Panc1 (cell line): ENCODE results near the gene DAB2IP. TPM values are rescaled to one million over a fixed set of nuclear protein-coding genes. Genes with fewer than 3 reads are reported as not detected.

Experiments
- ATAC-seq: fragments of 200-7000 bp; cut with Tn5 transposase; 2 replicates; pipeline ENCODE4 v1.9.1; 2020; ENCODE audit warnings: mild to moderate bottlenecking, moderate library complexity
- BruUV-seq: library from RNA; stranded (reverse); fragments of 400-500 nt; replicated peaks from 2 replicates; lab custom pipeline; 2021; lab: Mats Ljungman, UMichigan
- CTCF ChIA-PET: fragments of 300-600 bp; sonication (Branson Sonifier 250); formaldehyde crosslinking; loops from one replicate; lab custom pipeline; 2022; ENCODE audit warnings: antibody characterized with exemption; lab: Charles Lee
- POLR2A ChIA-PET: fragments of 300-600 bp; sonication (Branson Sonifier 250); formaldehyde crosslinking; loops from one replicate; lab custom pipeline; 2022; ENCODE audit warnings: antibody characterized with exemption; lab: Charles Lee
- DNase-seq: peaks from one replicate; pipeline ENCODE4 v3.0.0-alpha.2; 2010; ENCODE audit warnings: low read depth, low spot score
- H3K27ac ChIP-seq: 2 replicates; pipeline ENCODE4 v1.5.1; 2011; ENCODE audit warnings: mild to moderate bottlenecking, low read length, inconsistent platforms
- H3K27me3 ChIP-seq: fragments of 200-500 bp; sonication (Bioruptor generic); 2 replicates; pipeline ENCODE4 v1.6.0; 2014; ENCODE audit warnings: low read length, inconsistent platforms; ENCODE audit not compliant: control insufficient read depth, insufficient read depth
- H3K36me3 ChIP-seq: fragments of 200-500 bp; sonication (Bioruptor generic); 2 replicates; pipeline ENCODE4 v1.5.1; 2014; ENCODE audit warnings: inconsistent platforms, mild to moderate bottlenecking, low read length, moderate library complexity; ENCODE audit not compliant: control insufficient read depth, insufficient read depth
- H3K4me1 ChIP-seq: 2 replicates; pipeline ENCODE4 v1.5.1; 2011; ENCODE audit warnings: inconsistent platforms, mild to moderate bottlenecking, low read length, moderate library complexity; ENCODE audit not compliant: control insufficient read depth, insufficient read depth
- H3K4me3 ChIP-seq, 2 experiments: 2 replicates each; pipeline ENCODE4 v1.5.1; 2011 to 2012; ENCODE audit warnings: low read depth in 2 of 2, low read length in 2 of 2, mild to moderate bottlenecking in 2 of 2, inconsistent platforms in 1 of 2, moderate library complexity in 1 of 2
- H3K9me3 ChIP-seq: fragments of 200-500 bp; sonication (Bioruptor generic); 2 replicates; pipeline ENCODE4 v1.5.1; 2014; ENCODE audit warnings: low read depth, mild to moderate bottlenecking, inconsistent platforms, low read length, moderate library complexity; ENCODE audit not compliant: control insufficient read depth, insufficient read depth
- CTCF ChIP-seq: fragments of 450-650 bp; IDR thresholded peaks from 2 replicates; pipeline ENCODE4 v1.5.1; 2017; ENCODE audit warnings: mild to moderate bottlenecking
- POLR2AphosphoS5 ChIP-seq: IDR thresholded peaks from 2 replicates; pipeline ENCODE4 v1.6.1; 2012; ENCODE audit warnings: mild to moderate bottlenecking, low read depth, low read length, moderate library complexity
- REST ChIP-seq, 2 experiments: IDR thresholded peaks; 2 replicates each; pipeline ENCODE4 v1.6.1; 2011 to 2012; ENCODE audit warnings: low read depth in 2 of 2, control low read depth in 1 of 2, low read length in 1 of 2, mild to moderate bottlenecking in 1 of 2, moderate library complexity in 1 of 2; ENCODE audit not compliant: insufficient read depth in 1 of 2
- SIN3A ChIP-seq: IDR thresholded peaks from 2 replicates; pipeline ENCODE4 v1.6.1; 2012; ENCODE audit warnings: low read depth, mild to moderate bottlenecking, low read length, moderate library complexity, borderline replicate concordance; ENCODE audit not compliant: insufficient read depth
- TCF7L2 ChIP-seq: IDR thresholded peaks from 2 replicates; pipeline ENCODE4 v1.6.1; 2011; ENCODE audit warnings: mild to moderate bottlenecking, low read depth, low read length, inconsistent platforms
- in situ Hi-C: cut with HindIII; loops from 2 replicates; pipeline ENCODE4 v1.10.0; 2016; ENCODE audit warnings: low sequenced_read_pairs, low pct_unique_long_range_greater_than_20kb
- intact Hi-C: fragments of 100-400 bp; cut with micrococcal nuclease; formaldehyde crosslinking; loops from one replicate; pipeline ENCODE4 v1.10.0; 2022; ENCODE audit not compliant: unreplicated experiment
- total RNA-seq: library from RNA; stranded (reverse); gene quantifications from one replicate; pipeline ENCODE4 v1.2.1, GENCODE V29; 2021; ENCODE audit not compliant: unreplicated experiment

DAB2IP gene
- total RNA-seq, 1 experiment from 2014 or later, result 18.4 TPM

- BruUV-seq, result no TSS peak
Measured at GRCh38 chr9:121816449-121816817, 165.0 kb downstream of the DAB2IP start.

GRCh38 chr9:121816845-121817450 is 165.5 kb downstream of the DAB2IP start:
- DNase-seq (no peak), ATAC-seq (no peak)
- H3K4me1 ChIP-seq, result no peaks in the 10 kb centered on the region
- BruUV-seq, result no TSS peak
- no peaks in the 10 kb centered on the region for H3K27me3 ChIP-seq
- intact Hi-C loops (no loop called here), in situ Hi-C loops (no loop called here)
- TF ChIP-seq TCF7L2, result no peak
- no peak for TF ChIP-seq REST (IDR thresholded peaks at IDR 0.05; ENCODE audit: insufficient read depth in 1 of 2, low read depth in 2 of 2, low read length in 1 of 2)
- TF ChIP-seq CTCF, result no peak
- no peak for TF ChIP-seq POLR2AphosphoS5
- TF ChIP-seq SIN3A, result no peak
- no peak overlapping the region for H3K4me3 ChIP-seq
- CTCF ChIA-PET, result no interaction called here
- H3K9me3 ChIP-seq, result no peaks in the 10 kb centered on the region
- no peaks in the 10 kb centered on the region for H3K36me3 ChIP-seq
- POLR2A ChIA-PET, result no interaction called here
- H3K27ac ChIP-seq, result no peak overlapping the region

More at GRCh38 chr9:121816449-121816817, 165.0 kb downstream of the DAB2IP start:
- TF ChIP-seq POLR2AphosphoS5, result no peak
- no peak for TF ChIP-seq TCF7L2
- no peak for TF ChIP-seq CTCF
- TF ChIP-seq SIN3A, result no peak
- no peak for TF ChIP-seq REST (IDR thresholded peaks at IDR 0.05; ENCODE audit: insufficient read depth in 1 of 2, low read depth in 2 of 2, low read length in 1 of 2)
- CTCF ChIA-PET, result no interaction called here
- no peaks in the 10 kb centered on the region for H3K27me3 ChIP-seq
- H3K4me3 ChIP-seq, result no peak overlapping the region
- H3K36me3 ChIP-seq, result no peaks in the 10 kb centered on the region
- no peaks in the 10 kb centered on the region for H3K4me1 ChIP-seq
- intact Hi-C loops (no loop called here), in situ Hi-C loops (no loop called here)
- no peak overlapping the region for H3K27ac ChIP-seq
- POLR2A ChIA-PET, result no interaction called here
- no peak for ATAC-seq
- no peaks in the 10 kb centered on the region for H3K9me3 ChIP-seq
- DNase-seq, result no peak
